Peyer's patch (tissue), 4 donors: ENCODE data around the gene PGGHG. TPM values are rescaled to one million over a fixed set of nuclear protein-coding genes. Genes with fewer than 3 reads are reported as not detected.

ENCODE experiments used
- DNase-seq, 3 donors: peaks; one replicate each; pipeline ENCODE4 v3.0.0-alpha.2; 2017 to 2019
- H3K27ac ChIP-seq, 4 donors: fragments of 200-600 bp; sonication (generic); one replicate each; pipeline ENCODE4 v1.5.1; 2016 to 2019
- H3K27me3 ChIP-seq, 2 donors: fragments of 200-600 bp; sonication (generic); one replicate each; pipeline ENCODE4 v1.5.1; 2019
- H3K36me3 ChIP-seq, 3 donors: fragments of 200-600 bp; sonication (generic); one replicate each; pipeline ENCODE4 v1.5.1; 2016 to 2019
- H3K4me1 ChIP-seq, 4 donors: fragments of 200-600 bp; sonication (generic); one replicate each; pipeline ENCODE4 v1.5.1; 2016 to 2019
- H3K4me3 ChIP-seq, 4 donors: fragments of 200-600 bp; sonication (generic); 1 replicate in 3 of 4; 2 replicates in 1 of 4; pipeline ENCODE4 v1.5.1; 2016 to 2019; ENCODE audit warnings: mild to moderate bottlenecking in 1 of 4
- H3K9me3 ChIP-seq, 4 donors: fragments of 200-600 bp; sonication (generic); one replicate each; pipeline ENCODE4 v1.5.1; 2016 to 2019; ENCODE audit warnings: mild to moderate bottlenecking in 1 of 4
- CTCF ChIP-seq, 6 experiments: fragments of 450-650 bp in 4 of 6; fragments of 200-600 bp in 2 of 6; sonication (generic) in 1 of 6; IDR thresholded peaks; one replicate each; pipeline ENCODE4 v1.5.1; 2017 to 2019; ENCODE audit warnings: antibody characterized with exemption in 6 of 6, mild to moderate bottlenecking in 3 of 6, moderate library complexity in 1 of 6
- POLR2A ChIP-seq, 2 donors: fragments of 450-650 bp; IDR thresholded peaks; one replicate each; pipeline ENCODE4 v1.5.1; 2017; ENCODE audit warnings: antibody characterized with exemption in 2 of 2, mild to moderate bottlenecking in 2 of 2, moderate library complexity in 2 of 2
- total RNA-seq, 4 donors: library from RNA; depleted of rRNA; stranded (reverse); fragments of >200 nt; gene quantifications; one replicate each; pipeline ENCODE4 v1.1.0, GENCODE V29; 2016

PGGHG gene
- total RNA-seq, 4 donors from 2014 or later = 94.2 to 385 (median 317) TPM

- H3K36me3 ChIP-seq = peaks cover 0 to 20% (median 0%) of the 10 kb centered on the region in 3 donors
- no peaks in the 10 kb centered on the region for H3K9me3 ChIP-seq
- peak overlapping the region; percentile 88 to 96 (median 92) for H3K27ac ChIP-seq
- H3K4me3 ChIP-seq = peak overlapping the region; percentile 62 to 87 (median 70)
- peak in 2 of 3 donors; percentile 57 to 58 for DNase-seq
- no peaks in the 10 kb centered on the region for H3K27me3 ChIP-seq
- H3K4me1 ChIP-seq = peaks cover 0 to 20% (median 4%) of the 10 kb centered on the region in 4 donors
- TF ChIP-seq POLR2A (IDR thresholded peaks at IDR 0.05) (peak in 1 of 2 donors; percentile 8), CTCF (IDR thresholded peaks at IDR 0.05) (no peak)
Measured at GRCh38 chr11:289712-290620, 1.0 kb downstream of the PGGHG start.

GRCh38 chr11:290621-291231, 1.8 kb downstream of the PGGHG start:
- peaks cover 0 to 20% (median 4%) of the 10 kb centered on the region in 4 donors for H3K4me1 ChIP-seq
- no peaks in the 10 kb centered on the region for H3K9me3 ChIP-seq
- no peak overlapping the region for H3K4me3 ChIP-seq
- peaks cover 0 to 21% (median 0%) of the 10 kb centered on the region in 3 donors for H3K36me3 ChIP-seq
- no peak for TF ChIP-seq POLR2A (IDR thresholded peaks at IDR 0.05)
- no peak for TF ChIP-seq CTCF (IDR thresholded peaks at IDR 0.05)
- no peaks in the 10 kb centered on the region for H3K27me3 ChIP-seq
- peak in 2 of 3 donors; percentile 48 to 49 for DNase-seq
- peak overlapping the region in 2 of 4 donors; percentile 95 to 96 for H3K27ac ChIP-seq

- peak in 1 of 3 donors; percentile 47 for DNase-seq
- no peaks in the 10 kb centered on the region for H3K27me3 ChIP-seq
- H3K4me3 ChIP-seq = no peak overlapping the region
- peaks cover 0 to 20% (median 4%) of the 10 kb centered on the region in 4 donors for H3K4me1 ChIP-seq
- H3K27ac ChIP-seq = no peak overlapping the region
- H3K9me3 ChIP-seq = no peaks in the 10 kb centered on the region
- H3K36me3 ChIP-seq = peaks cover 0 to 21% (median 0%) of the 10 kb centered on the region in 3 donors
- TF ChIP-seq POLR2A (IDR thresholded peaks at IDR 0.05) (no peak), CTCF (IDR thresholded peaks at IDR 0.05) (no peak)
Measured at GRCh38 chr11:291281-292210, 2.6 kb downstream of the PGGHG start.

GRCh38 chr11:292211-293121, 3.5 kb downstream of the PGGHG start:
- Histone ChIP-seq H3K27me3 (no peaks in the 10 kb centered on the region), H3K9me3 (no peaks in the 10 kb centered on the region), H3K4me3 (no peak overlapping the region), H3K4me1 (peaks cover 0 to 24% (median 4%) of the 10 kb centered on the region in 4 donors), H3K27ac (no peak overlapping the region), H3K36me3 (peaks cover 0 to 21% (median 0%) of the 10 kb centered on the region in 3 donors)
- DNase-seq = peak in 1 of 3 donors; percentile 48
- TF ChIP-seq CTCF (IDR thresholded peaks at IDR 0.05) (no peak), POLR2A (IDR thresholded peaks at IDR 0.05) (no peak)
